ENCODE measurements around the gene ZNF766. TPM values are rescaled to one million over a fixed set of nuclear protein-coding genes. Genes with fewer than 3 reads are reported as not detected.
A peak's percentile ranks its signal among the peaks of the same experiment; 100 is the strongest.

ZNF766 gene
- total RNA-seq = 10 to 100 TPM; 18.9 to 23.7 TPM

- H3K4me3 Mint-ChIP-seq = peak within 1 kb of the TSS; percentile 95
- peak within 1 kb of the TSS; percentile 91 for H3K27ac Mint-ChIP-seq
- DNase-seq (peak; percentile 97), ATAC-seq (peak; percentile 97)
- H3K27me3 Mint-ChIP-seq (ENCODE audit: low read depth) = no peaks in the 10 kb centered on the region
- H3K4me1 Mint-ChIP-seq (ENCODE audit: low read depth) = peaks cover 28% of the 10 kb centered on the region
- peaks cover 30% of the 10 kb centered on the region for H3K9me3 Mint-ChIP-seq (ENCODE audit: insufficient read depth)
- peaks cover 45% of the 10 kb centered on the region for H3K36me3 Mint-ChIP-seq (ENCODE audit: low read depth)
- ChIA-PET CTCF (no interaction called here), POLR2A (interaction anchor here (0.5 to 0.9 kb wide), 3 partner anchors 26 to 944 kb away, joined by 3 to 5 read pairs (median 5); partner anchors contain the start of gene PPP2R1A)
Observed at GRCh38 chr19:52269338-52270261, at the start of gene ZNF766. TSS of gene ZNF766 (plus strand) at chr19:52269587. CDS start at chr19:52269614, 27 bp downstream.

- CTCF ChIA-PET = no interaction called here
- Mint-ChIP-seq H3K4me3 (no peak overlapping the region), H3K36me3 (ENCODE audit: low read depth) (peaks cover 74% of the 10 kb centered on the region), H3K4me1 (ENCODE audit: low read depth) (no peaks in the 10 kb centered on the region), H3K9me3 (ENCODE audit: insufficient read depth) (no peaks in the 10 kb centered on the region), H3K27ac (no peak overlapping the region), H3K27me3 (ENCODE audit: low read depth) (no peaks in the 10 kb centered on the region)
- ATAC-seq = no peak
- DNase-seq = no peak
- POLR2A ChIA-PET = interaction anchor here (1.0 kb wide), 1 partner anchor 11 kb away, joined by 4 read pairs; no protein-coding TSS in a partner anchor
Observed at GRCh38 chr19:52219611-52220010, 49.8 kb upstream of the ZNF766 start.

- Mint-ChIP-seq H3K36me3 (ENCODE audit: low read depth) (peaks cover 82% of the 10 kb centered on the region), H3K9me3 (ENCODE audit: insufficient read depth) (no peaks in the 10 kb centered on the region), H3K27me3 (ENCODE audit: low read depth) (no peaks in the 10 kb centered on the region), H3K27ac (no peak overlapping the region), H3K4me3 (no peak overlapping the region), H3K4me1 (ENCODE audit: low read depth) (no peaks in the 10 kb centered on the region)
- DNase-seq (no peak), ATAC-seq (no peak)
- ChIA-PET POLR2A (no interaction called here), CTCF (no interaction called here)
Observed at GRCh38 chr19:52221031-52221430, 48.4 kb upstream of the ZNF766 start.

- DNase-seq = no peak
- no peak overlapping the region for H3K4me3 Mint-ChIP-seq
- ATAC-seq = no peak
- no peaks in the 10 kb centered on the region for H3K9me3 Mint-ChIP-seq (ENCODE audit: insufficient read depth)
- no peaks in the 10 kb centered on the region for H3K27me3 Mint-ChIP-seq (ENCODE audit: low read depth)
- peaks cover 87% of the 10 kb centered on the region for H3K36me3 Mint-ChIP-seq (ENCODE audit: low read depth)
- no peak overlapping the region for H3K27ac Mint-ChIP-seq
- CTCF ChIA-PET = no interaction called here
- peaks cover 8% of the 10 kb centered on the region for H3K4me1 Mint-ChIP-seq (ENCODE audit: low read depth)
- POLR2A ChIA-PET = no interaction called here
Observed at GRCh38 chr19:52221831-52222375, 47.5 kb upstream of the ZNF766 start.

GRCh38 chr19:52224211-52224610, 45.2 kb upstream of the ZNF766 start:
- H3K9me3 Mint-ChIP-seq (ENCODE audit: insufficient read depth) = no peaks in the 10 kb centered on the region
- H3K27me3 Mint-ChIP-seq (ENCODE audit: low read depth) = no peaks in the 10 kb centered on the region
- no peak for DNase-seq
- H3K27ac Mint-ChIP-seq = no peak overlapping the region
- H3K4me1 Mint-ChIP-seq (ENCODE audit: low read depth) = peaks cover 14% of the 10 kb centered on the region
- ChIA-PET CTCF (interaction anchor here (1.2 kb wide), 1 partner anchor 10 kb away, joined by 3 read pairs; no protein-coding TSS in a partner anchor), POLR2A (no interaction called here)
- peaks cover 95% of the 10 kb centered on the region for H3K36me3 Mint-ChIP-seq (ENCODE audit: low read depth)
- no peak overlapping the region for H3K4me3 Mint-ChIP-seq
- ATAC-seq = no peak

- Mint-ChIP-seq H3K27ac (no peak overlapping the region), H3K27me3 (ENCODE audit: low read depth) (no peaks in the 10 kb centered on the region), H3K9me3 (ENCODE audit: insufficient read depth) (no peaks in the 10 kb centered on the region), H3K4me3 (no peak overlapping the region), H3K36me3 (ENCODE audit: low read depth) (peaks cover 85% of the 10 kb centered on the region), H3K4me1 (ENCODE audit: low read depth) (peaks cover 14% of the 10 kb centered on the region)
- ChIA-PET CTCF (interaction anchor here (0.8 to 1.9 kb wide), 3 partner anchors 11 to 449 kb away, joined by 3 to 11 read pairs (median 3); no protein-coding TSS in a partner anchor), POLR2A (no interaction called here)
- DNase-seq (no peak), ATAC-seq (no peak)
Observed at GRCh38 chr19:52226652-52227051, 42.7 kb upstream of the ZNF766 start.

- no peak overlapping the region for H3K4me3 Mint-ChIP-seq
- H3K27me3 Mint-ChIP-seq (ENCODE audit: low read depth) = no peaks in the 10 kb centered on the region
- H3K36me3 Mint-ChIP-seq (ENCODE audit: low read depth) = peaks cover 82% of the 10 kb centered on the region
- H3K9me3 Mint-ChIP-seq (ENCODE audit: insufficient read depth) = no peaks in the 10 kb centered on the region
- no peak for ATAC-seq
- no peak overlapping the region for H3K27ac Mint-ChIP-seq
- POLR2A ChIA-PET = interaction anchor here (1.6 kb wide), 1 partner anchor 56 kb away, joined by 8 read pairs; the partner anchor contains the start of gene ZNF836
- CTCF ChIA-PET = interaction anchor here (1.0 to 1.9 kb wide), 2 partner anchors 10 to 21 kb away, joined by 3 to 11 read pairs; no protein-coding TSS in a partner anchor
- H3K4me1 Mint-ChIP-seq (ENCODE audit: low read depth) = peaks cover 14% of the 10 kb centered on the region
- no peak for DNase-seq
Observed at GRCh38 chr19:52227196-52227940, 42.0 kb upstream of the ZNF766 start.

GRCh38 chr19:52227980-52228379, 41.4 kb upstream of the ZNF766 start:
- peaks cover 14% of the 10 kb centered on the region for H3K4me1 Mint-ChIP-seq (ENCODE audit: low read depth)
- no peaks in the 10 kb centered on the region for H3K9me3 Mint-ChIP-seq (ENCODE audit: insufficient read depth)
- no peaks in the 10 kb centered on the region for H3K27me3 Mint-ChIP-seq (ENCODE audit: low read depth)
- H3K27ac Mint-ChIP-seq = no peak overlapping the region
- DNase-seq (no peak), ATAC-seq (no peak)
- POLR2A ChIA-PET = interaction anchor here (1.6 kb wide), 1 partner anchor 56 kb away, joined by 8 read pairs; the partner anchor contains the start of gene ZNF836
- H3K36me3 Mint-ChIP-seq (ENCODE audit: low read depth) = peaks cover 76% of the 10 kb centered on the region
- CTCF ChIA-PET = interaction anchor here (1.9 kb wide), 1 partner anchor 9 kb away, joined by 11 read pairs; no protein-coding TSS in a partner anchor
- H3K4me3 Mint-ChIP-seq = no peak overlapping the region

- Mint-ChIP-seq H3K27ac (no peak overlapping the region), H3K4me1 (ENCODE audit: low read depth) (peaks cover 14% of the 10 kb centered on the region), H3K4me3 (no peak overlapping the region), H3K27me3 (ENCODE audit: low read depth) (no peaks in the 10 kb centered on the region), H3K9me3 (ENCODE audit: insufficient read depth) (no peaks in the 10 kb centered on the region), H3K36me3 (ENCODE audit: low read depth) (peaks cover 60% of the 10 kb centered on the region)
- ChIA-PET CTCF (interaction anchor here (1.9 kb wide), 1 partner anchor 8 kb away, joined by 12 read pairs; no protein-coding TSS in a partner anchor), POLR2A (no interaction called here)
- DNase-seq = no peak
- ATAC-seq = no peak
Observed at GRCh38 chr19:52229524-52229923, 39.9 kb upstream of the ZNF766 start.

GRCh38 chr19:52230685-52231084, 38.7 kb upstream of the ZNF766 start:
- Mint-ChIP-seq H3K27me3 (ENCODE audit: low read depth) (no peaks in the 10 kb centered on the region), H3K4me3 (no peak overlapping the region), H3K9me3 (ENCODE audit: insufficient read depth) (no peaks in the 10 kb centered on the region), H3K27ac (no peak overlapping the region), H3K4me1 (ENCODE audit: low read depth) (peaks cover 14% of the 10 kb centered on the region), H3K36me3 (ENCODE audit: low read depth) (peaks cover 51% of the 10 kb centered on the region)
- ChIA-PET CTCF (no interaction called here), POLR2A (interaction anchor here (0.7 to 0.8 kb wide), 2 partner anchors 11 to 248 kb away, joined by 3 to 4 read pairs; no protein-coding TSS in a partner anchor)
- no peak for ATAC-seq
- no peak for DNase-seq

GRCh38 chr19:52231154-52231910, 38.1 kb upstream of the ZNF766 start:
- ChIA-PET CTCF (interaction anchor here (1.3 kb wide), 1 partner anchor 92 kb away, joined by 3 read pairs; the partner anchor contains the start of gene ZNF616), POLR2A (interaction anchor here (0.8 kb wide), 1 partner anchor 11 kb away, joined by 4 read pairs; no protein-coding TSS in a partner anchor)
- H3K4me1 Mint-ChIP-seq (ENCODE audit: low read depth) = peaks cover 11% of the 10 kb centered on the region

More at GRCh38 chr19:52231154-52231910, 38.1 kb upstream of the ZNF766 start:
- Mint-ChIP-seq H3K27ac (no peak overlapping the region), H3K27me3 (ENCODE audit: low read depth) (no peaks in the 10 kb centered on the region), H3K36me3 (ENCODE audit: low read depth) (peaks cover 44% of the 10 kb centered on the region), H3K9me3 (ENCODE audit: insufficient read depth) (no peaks in the 10 kb centered on the region), H3K4me3 (no peak overlapping the region)
- no peak for DNase-seq
- no peak for ATAC-seq
